Suprapubic skin (tissue), 4 donors: ENCODE results near the gene NAT14.

ENCODE experiments used
- CTCF ChIP-seq, 2 donors: fragments of 200-600 bp in 1 of 2; fragments of 450-650 bp in 1 of 2; sonication (generic) in 1 of 2; IDR thresholded peaks; one replicate each; pipeline ENCODE4 v1.5.1; 2016 to 2019; ENCODE audit warnings: antibody characterized with exemption in 2 of 2, mild to moderate bottlenecking in 1 of 2, moderate library complexity in 1 of 2
- POLR2A ChIP-seq, 2 donors: fragments of 450-650 bp; IDR thresholded peaks; one replicate each; pipeline ENCODE4 v1.6.1; 2017; ENCODE audit warnings: antibody characterized with exemption in 2 of 2, mild to moderate bottlenecking in 2 of 2, moderate library complexity in 2 of 2
- POLR2AphosphoS5 ChIP-seq, 3 donors: sonication (generic); formaldehyde crosslinking; IDR thresholded peaks; one replicate each; pipeline ENCODE4 v1.6.1; 2017; ENCODE audit warnings: antibody characterized with exemption in 3 of 3

GRCh38 chr19:55471266-55471665, 13.7 kb upstream of the NAT14 start:
- TF ChIP-seq CTCF (IDR thresholded peaks at IDR 0.05) (no peak), POLR2A (IDR thresholded peaks at IDR 0.05) (no peak), POLR2AphosphoS5 (IDR thresholded peaks at IDR 0.05) (no peak)
